UCSD-AML1 (cell line): ENCODE data around the gene EPC2.
"Not testable (repeated sequence)": the region's sequence is repeated elsewhere in the genome, so short reads cannot be mapped to it uniquely, and the experiment has no call there.

ENCODE experiments used
- DNase-seq: peaks from one replicate; lab custom pipeline; 2025; ENCODE audit not compliant: unreplicated experiment; lab: John Stamatoyannopoulos, UW

The EPC2 gene

GRCh38 chr2:148638543-148638942 lies 6.0 kb upstream of the EPC2 start:
- DNase-seq = no peak

DNA sequence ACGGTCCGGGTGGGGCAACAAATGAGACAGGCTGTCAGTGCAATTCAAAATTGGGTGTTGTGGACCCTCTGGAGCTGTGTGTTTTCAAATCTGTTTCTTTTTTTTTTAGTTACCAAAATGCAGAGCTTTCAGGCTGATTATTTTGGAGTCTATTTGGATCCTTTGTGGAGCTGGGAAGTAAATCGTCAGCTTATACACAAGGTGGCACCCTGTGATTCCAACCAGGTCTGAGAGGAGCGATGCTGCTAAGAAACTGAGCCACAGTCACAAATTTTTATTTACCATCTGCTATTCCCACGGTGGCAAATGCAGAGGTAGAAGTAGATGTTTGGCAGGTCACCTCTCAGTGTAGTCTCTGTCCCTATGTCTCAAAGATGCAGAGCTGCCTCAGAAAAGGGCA lies 3.8 kb upstream of the EPC2 start:
- no peak for DNase-seq

DNA sequence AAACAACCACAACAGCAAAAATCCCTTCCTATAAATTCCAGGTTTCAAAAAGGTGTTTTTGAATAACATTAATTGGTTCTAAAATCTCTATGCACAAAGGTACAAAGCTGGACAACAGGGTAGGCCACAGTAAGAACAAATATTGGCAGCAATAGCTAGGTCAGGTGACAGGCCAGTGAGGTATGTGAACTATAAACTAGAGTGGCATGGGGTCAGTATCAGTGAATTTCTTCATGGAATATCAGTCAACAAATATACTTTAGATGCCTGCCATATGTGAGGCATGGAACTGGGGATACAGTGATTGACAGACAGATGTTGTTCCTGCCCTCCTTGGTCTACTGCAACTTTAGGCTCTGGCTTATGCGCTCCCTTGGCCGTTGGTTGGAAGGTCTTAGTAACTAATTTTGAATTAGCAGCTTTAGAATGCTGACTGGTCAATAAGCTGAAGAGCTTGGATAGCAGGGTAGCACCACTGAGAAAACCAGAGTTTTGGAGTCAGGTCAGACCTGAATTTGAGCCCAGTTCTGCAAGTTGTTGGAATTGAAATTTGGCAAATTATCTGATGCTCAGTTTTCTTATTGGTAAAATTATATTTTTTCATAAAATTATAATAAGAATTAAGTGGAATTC lies 2.3 kb upstream of the EPC2 start:
- no peak for DNase-seq

DNA sequence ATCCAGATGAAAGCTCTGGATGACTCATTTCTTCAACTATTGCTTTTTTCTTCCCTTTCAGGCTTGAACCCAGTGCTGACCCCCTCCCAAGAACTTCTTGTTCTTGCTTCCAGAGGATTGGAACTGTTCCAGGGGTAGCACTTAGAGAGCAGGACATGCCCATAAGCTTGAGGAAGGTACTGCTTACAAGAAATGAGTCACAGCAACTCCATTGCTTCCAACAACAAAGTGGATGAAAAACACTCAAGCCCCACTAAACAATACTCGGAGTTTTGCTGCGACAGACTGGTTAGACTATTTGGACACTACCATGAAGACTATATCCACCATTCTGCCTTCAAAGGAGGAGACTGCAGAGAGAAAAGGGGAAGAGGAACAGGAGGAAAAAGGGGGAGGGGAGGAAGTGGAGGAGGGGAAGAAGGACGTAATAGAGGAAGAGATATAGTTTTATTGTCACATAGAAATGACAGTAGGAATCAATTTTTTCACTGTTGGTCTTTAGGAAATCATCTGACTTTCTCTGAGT lies 1.6 kb upstream of the EPC2 start:
- no peak for DNase-seq

DNA sequence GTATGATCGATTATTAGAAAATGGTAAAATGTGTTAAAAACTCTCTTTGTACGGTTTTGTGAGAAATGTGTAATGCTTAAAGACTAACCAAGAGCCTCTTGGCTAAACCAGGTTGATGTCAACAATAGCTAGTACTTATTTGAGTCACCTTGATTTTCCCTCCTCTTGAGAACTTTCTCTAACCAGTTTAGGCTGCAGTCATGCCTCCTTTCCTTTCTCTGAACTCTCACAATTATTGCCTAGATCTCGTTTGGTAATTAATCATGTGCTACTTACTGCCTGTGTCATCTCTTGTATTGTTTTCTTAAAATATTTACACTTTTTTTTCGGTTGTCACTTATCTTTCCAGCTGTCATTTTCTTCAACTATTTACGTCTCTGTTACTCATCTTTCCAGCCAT lies 1.1 kb upstream of the EPC2 start:
- DNase-seq = no peak

GRCh38 chr2:148644883-148645538 lies 460 bp downstream of the EPC2 start:
- DNase-seq = peak; percentile 96

- peak; percentile 50 for DNase-seq
These were observed 1.1 kb downstream of the EPC2 start for GRCh38 chr2:148645539-148646230.

- no peak for DNase-seq
These were observed 1.6 kb downstream of the EPC2 start for GRCh38 chr2:148646231-148646559.

- DNase-seq = not testable (repeated sequence)
These were observed 3.2 kb downstream of the EPC2 start for GRCh38 chr2:148647711-148648110.

- no peak for DNase-seq
These were observed 5.4 kb downstream of the EPC2 start for GRCh38 chr2:148649936-148650335.

DNA sequence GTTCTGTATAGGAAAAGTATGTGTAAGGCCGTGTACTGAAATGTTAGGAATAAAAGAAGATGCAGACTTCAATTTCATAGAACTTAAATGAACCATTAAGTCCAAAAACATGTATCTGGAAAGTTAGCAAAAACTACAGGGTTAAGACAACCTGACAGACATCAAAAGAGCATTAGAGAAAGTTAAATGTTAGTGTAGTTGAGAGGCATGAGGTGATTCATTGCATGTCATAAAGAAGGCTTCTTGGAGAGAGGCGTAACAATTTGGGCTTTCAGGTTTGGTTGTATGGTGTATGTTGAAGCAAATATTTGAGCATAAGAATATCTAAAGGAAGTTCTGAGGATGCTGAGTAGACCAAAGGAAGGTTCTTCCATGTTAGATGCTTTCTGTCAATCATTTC lies 6.3 kb downstream of the EPC2 start:
- DNase-seq = no peak

- no peak for DNase-seq
These were observed 7.4 kb downstream of the EPC2 start for GRCh38 chr2:148651972-148652371.

GRCh38 chr2:148653437-148653836 lies 8.9 kb downstream of the EPC2 start:
- no peak for DNase-seq

GRCh38 chr2:148654435-148654834 lies 9.9 kb downstream of the EPC2 start:
- no peak for DNase-seq

DNA sequence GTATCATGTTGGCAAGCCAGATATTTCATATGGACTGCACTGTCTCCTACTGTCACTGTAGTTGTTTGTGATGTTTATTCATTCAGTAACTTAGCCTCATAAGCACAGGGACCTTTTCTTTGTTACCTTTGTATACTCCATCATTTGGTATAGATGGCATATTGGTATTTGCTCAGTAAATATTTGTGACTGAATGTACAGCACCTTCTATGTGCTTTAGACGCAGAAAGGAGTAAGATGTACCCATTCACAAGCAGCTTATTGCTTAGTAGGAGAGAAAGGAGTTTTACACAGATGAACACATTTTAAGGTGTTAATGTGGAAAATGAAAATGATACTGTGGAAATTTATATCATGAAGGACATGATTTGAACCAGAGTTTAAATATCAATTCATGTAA lies 12.0 kb downstream of the EPC2 start:
- DNase-seq = no peak

- DNase-seq = no peak
These were observed 14.5 kb downstream of the EPC2 start for GRCh38 chr2:148658807-148659722.

DNA sequence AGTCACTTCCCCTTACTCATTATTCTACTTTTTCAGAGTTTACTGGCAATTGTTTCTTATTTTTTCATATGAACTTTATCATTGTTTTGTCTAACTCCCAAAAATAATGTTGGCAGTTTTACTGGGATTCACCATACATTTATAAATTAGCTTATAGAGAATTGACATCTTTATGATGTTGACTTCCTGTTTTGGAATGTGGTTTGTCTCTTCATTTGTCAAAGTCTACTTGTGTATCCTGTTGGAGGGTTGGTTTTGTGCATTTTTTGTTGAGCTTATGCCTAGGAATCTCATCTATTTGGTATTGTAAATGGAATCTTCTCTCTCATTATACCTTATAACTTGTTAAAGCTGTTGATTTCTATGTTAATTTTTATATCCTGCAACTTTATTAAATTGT lies 16.4 kb downstream of the EPC2 start:
- no peak for DNase-seq

- DNase-seq = not testable (repeated sequence)
These were observed 17.8 kb downstream of the EPC2 start for GRCh38 chr2:148662332-148662731.

- DNase-seq = no peak
These were observed 19.7 kb downstream of the EPC2 start for GRCh38 chr2:148664229-148664628.

- DNase-seq = no peak
These were observed 22.0 kb downstream of the EPC2 start for GRCh38 chr2:148666555-148666954.

GRCh38 chr2:148667113-148667836 lies 22.7 kb downstream of the EPC2 start:
- no peak for DNase-seq
